Amniotic epithelial cell (primary cell): ENCODE measurements around the gene UBA1.

Experiments used
- DNase-seq: peaks from one replicate; pipeline ENCODE4 v3.0.0-alpha.2; 2010; ENCODE audit warnings: low read depth

UBA1 gene

DNA sequence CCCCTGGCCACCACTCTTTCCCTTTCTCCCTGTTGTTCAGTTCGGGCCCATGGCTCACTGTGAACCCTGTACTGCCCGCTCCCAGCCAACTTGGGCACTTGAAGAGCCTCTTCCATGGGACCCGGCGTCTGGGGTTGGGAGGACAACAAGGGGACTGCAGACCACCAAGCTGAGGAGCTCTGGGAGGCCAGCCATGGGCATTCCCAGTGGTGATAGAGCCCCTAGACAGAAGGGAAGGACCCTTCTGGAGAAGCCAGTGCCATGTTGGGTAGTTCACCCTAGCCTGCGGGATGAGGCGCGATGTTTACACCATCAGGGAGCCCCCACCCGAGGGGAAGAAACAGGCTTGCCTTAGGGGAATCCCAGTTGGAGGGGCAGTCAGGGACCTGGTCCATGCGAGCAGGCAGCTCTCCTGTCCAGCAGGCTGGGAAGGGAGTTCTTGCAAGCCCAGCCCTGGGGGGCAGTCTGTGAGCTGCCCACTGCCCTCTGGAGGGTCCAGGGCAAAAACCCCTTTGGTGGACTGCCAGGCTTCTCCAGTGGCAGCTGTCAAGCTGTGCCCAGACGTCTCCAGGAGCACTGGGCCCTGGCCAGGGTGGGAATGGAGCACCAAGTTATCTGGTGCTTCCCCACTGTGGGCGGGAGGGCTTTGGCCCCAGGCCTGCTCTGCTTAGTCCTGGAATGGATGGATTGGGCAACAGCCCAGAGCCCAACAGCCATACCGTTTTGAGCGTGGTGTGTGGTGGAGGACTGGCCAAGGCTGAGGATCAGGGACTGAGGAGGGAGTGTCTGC is 23.7 kb upstream of the UBA1 start:
- peak; percentile 82 for DNase-seq

DNA sequence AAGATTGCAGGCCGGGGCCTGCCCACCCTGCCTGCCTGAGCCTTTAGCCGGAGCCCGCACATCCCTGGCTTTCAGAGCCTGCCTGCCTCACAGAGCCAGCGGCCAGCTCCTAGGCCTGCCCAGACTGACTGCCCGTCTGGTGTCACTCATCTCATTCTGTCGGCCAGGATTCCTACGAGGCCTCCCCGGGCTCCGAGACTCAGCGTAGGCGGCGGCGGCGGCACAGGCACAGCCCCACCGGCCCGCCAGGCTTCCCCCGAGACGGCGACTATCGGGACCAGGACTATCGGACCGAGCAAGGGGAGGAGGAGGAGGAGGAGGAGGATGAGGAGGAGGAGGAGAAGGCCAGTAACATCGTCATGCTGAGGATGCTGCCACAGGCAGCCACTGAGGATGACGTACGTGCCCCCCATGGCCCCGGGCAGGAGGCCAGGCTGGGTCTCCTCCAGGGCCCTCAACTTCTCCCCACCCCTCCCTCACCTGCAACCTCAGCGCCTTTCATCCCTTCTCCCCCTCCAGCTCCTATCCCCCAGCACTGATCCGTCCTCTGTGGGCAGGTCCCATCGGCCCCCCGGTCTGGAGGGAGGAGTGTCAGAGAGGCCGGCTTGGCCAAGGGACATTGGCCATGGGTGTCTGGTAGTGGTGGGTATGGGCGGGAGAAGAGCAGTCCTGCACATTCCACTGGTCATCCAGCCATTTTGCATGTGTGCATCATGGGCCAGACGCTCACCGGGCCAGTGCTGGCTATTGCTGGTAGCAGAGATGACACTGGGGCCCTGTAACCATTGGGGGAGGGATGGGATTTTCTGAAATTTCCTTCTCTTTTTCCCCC is 22.6 kb upstream of the UBA1 start:
- DNase-seq: no peak

DNA sequence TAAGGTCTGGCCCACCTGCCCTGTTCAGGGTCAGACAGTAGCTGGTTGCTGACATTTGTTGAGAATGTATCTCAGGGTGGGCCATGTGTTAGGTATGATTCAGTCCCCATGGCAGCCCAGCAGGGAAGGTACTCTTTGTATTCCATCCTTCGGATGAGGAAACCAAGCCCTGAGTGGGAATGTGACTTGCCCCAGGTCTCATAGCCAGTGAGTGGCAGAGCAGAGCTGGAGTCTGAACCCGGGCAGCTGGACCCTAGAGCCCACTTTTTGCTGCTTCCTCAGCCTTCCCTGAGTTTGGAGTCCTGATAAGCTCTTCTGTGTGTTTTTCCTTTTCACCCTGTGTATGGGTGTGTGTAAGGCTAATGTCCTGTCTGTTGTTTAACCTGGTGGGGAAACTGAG is 21.6 kb upstream of the UBA1 start:
- DNase-seq: no peak

DNA sequence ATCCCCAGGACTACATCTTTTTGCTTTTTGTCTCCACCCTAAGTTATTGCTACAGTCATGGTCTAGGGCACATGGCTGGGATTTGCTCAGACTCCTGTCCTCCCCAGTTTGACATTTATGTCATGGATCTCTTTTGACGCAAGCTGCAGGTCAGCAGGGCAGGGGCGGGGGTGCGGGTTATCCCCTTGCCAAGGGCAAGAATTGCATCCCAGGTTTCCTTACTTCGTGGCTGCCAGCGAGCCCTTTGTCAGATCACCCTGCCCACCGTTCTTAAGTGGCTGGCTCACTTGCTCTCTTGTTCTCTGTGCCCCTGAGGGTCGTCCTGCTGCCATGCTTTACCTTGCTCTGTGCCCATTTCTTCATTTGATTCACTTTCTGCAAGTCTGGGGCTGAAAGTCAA is 21.1 kb upstream of the UBA1 start:
- DNase-seq: no peak

DNA sequence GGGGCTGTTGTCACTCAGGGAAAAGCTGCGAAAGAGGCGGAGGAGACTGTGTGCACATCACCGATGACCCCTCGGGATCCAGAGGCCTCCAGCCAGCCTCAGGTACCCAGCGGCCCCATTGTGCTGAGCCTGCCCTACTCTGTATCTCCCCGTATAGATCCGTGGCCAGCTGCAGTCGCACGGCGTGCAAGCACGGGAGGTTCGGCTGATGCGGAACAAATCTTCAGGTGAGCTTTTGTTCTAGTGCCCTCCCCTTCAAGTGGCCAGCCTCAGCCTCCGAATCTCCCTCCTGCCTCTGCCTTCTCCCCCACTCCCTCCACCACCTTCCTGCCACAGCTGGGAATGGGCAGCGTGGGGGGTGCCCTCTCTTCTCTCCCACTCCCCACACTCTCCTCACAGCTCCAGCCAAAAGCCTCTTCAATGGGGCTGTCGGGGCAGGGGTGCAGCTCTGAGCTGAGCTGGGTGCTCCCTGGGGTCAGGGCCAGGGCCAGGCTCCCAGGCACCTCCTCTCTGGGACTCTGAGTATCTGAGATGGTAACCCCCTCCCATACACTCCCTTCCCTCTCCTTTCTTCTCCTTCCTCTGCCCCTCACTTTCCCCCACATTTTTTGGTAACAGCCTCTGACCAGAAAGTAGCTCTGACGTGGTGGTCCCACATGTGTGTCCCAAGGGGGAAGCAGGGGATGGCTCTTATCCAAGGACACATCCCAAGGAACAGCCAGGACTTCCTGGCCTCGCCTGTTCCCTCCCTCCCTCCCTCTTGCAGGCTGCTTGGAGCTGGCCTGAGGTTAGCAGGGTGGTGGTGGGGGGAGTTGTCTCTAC is 20.4 kb upstream of the UBA1 start:
- no peak for DNase-seq

DNA sequence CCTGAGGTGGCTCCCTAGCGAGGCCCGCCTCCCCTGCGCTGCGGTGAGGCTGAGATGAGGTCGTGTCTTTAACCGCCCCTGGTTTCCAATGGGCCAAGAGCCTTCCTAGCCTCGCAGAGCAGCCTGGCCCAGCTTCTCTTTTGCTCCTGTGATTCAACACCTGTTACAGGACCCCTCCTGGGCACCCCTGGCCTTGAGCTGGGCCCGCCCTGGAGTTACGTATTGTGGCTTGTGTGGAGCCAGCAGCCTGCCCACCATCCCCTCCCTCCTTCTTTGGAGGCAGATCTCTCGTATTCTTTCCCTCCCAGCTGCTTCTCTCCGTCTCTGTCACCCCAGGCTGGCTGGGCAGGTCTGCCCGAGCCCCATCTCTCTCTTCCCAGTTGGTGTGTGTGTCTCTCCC is 19.3 kb upstream of the UBA1 start:
- no peak for DNase-seq

DNA sequence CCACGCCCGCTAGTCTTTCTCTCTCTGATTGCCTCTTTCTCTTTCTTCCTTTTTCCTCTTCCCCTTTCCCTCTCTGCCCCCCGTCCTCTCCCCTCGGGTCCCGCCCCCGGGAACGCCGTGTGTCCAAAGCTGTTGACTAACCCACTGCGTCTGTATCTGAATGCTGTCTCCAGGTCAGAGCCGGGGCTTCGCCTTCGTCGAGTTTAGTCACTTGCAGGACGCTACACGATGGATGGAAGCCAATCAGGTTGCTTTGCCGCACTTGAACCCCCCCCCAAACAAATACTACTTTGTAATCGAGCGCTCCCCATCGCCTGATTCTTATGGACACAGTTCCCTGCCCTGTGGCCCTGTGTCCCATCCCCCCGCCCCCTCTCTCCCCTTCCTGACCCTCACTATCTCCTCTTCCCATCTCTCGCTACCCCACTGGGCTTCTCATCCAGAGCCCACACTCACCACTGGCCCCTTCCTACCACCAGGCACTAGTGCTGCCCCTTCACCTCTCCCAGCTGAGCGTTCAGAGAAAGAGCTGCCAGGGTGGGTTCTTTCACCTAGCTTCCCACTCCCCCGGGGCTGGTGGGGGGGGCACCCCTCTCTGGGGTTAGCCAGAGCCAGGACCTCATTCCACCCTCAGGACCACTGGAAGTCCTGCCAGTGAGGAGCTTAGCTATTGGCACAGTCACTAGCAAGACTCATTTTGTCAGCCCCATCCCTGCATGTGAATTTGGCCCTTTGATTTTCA is 18.6 kb upstream of the UBA1 start:
- no peak for DNase-seq

DNA sequence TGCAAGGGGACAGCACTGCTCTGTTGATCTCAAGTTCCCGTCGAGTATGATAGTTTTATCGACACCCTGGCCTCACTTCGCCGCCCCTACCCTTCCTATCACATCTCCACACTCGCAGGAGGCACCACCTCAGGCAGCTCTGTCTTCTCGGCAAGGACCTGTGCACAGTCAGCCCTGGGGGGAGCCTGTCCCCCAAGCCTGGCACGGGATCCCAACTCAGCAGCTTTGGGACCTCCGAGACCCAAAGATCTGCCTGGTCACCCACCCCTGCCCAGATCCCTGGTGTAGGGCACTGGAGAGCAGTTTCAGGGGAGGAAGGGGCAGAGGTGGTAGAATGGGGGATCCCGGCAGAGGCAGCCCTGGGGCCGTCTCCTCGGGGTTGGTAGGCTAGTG is 18.0 kb upstream of the UBA1 start:
- DNase-seq: no peak

DNA sequence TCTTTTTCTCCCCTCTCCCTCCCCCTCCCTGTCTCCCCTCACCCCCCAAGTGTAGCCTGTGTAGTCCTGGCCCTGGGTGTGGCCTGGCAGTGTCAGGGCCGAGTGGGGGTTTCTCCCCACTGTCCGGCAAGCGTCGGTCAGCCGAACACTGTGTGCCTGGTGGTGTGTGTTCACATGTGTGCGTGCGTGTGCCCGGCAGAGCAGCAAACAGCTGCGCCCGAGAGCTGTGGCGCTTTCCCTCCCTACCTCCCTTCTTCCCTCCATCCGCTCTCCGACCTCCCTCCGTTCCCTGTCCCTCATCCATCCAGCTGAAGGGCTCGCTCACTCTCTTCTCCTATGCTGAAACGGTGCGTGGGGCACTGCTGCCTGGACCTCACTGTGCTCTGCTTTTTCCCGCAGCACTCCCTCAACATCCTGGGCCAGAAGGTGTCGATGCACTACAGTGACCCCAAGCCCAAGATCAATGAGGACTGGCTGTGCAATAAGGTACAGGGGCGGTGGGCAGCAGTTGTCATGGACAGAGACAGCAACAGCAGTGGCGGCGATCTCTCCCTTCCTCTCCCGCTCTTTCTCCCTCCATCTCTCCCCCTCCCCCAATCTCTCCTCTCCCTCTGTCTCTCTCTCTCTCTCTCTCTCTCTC is 17.4 kb upstream of the UBA1 start:
- DNase-seq: no peak

DNA sequence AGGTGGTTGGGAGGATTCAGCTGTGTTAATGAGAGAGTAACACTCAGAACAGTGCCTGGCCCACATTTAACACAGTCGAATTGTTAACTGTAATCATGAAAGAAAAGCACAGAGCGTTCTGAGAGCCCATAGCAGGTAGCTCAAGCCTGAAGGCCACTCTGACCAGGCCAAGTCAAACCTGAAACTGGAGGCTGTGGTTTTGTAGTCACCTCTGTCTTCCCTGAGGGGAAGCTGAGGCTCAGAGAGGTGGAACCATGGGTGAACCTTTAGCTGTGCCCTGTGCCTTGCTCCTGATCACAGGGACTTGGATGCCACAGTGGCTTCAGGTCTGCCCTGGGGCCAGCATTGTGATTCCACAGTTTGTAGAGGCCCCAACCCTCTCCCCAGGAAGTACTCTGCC is 16.6 kb upstream of the UBA1 start:
- DNase-seq: no peak

DNA sequence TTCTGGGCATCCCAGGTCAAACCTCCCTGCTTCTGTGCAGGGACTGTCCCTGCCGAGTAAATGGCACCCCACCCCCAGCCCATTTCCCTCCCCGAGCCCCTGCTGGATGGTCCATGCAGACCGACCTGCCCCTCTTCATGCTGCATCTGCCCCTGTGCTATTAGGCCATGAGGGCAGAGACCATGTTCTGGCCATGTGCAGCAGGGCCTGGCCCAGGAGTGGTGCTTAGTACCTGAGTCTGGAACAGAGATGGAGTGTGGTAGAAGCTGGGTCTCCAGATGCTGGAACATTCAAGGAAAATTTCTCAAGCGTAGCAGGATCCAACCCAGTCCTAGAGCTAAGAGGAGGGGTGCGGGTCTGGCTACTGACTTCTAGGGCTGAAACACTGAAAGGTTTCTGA is 15.3 kb upstream of the UBA1 start:
- no peak for DNase-seq

DNA sequence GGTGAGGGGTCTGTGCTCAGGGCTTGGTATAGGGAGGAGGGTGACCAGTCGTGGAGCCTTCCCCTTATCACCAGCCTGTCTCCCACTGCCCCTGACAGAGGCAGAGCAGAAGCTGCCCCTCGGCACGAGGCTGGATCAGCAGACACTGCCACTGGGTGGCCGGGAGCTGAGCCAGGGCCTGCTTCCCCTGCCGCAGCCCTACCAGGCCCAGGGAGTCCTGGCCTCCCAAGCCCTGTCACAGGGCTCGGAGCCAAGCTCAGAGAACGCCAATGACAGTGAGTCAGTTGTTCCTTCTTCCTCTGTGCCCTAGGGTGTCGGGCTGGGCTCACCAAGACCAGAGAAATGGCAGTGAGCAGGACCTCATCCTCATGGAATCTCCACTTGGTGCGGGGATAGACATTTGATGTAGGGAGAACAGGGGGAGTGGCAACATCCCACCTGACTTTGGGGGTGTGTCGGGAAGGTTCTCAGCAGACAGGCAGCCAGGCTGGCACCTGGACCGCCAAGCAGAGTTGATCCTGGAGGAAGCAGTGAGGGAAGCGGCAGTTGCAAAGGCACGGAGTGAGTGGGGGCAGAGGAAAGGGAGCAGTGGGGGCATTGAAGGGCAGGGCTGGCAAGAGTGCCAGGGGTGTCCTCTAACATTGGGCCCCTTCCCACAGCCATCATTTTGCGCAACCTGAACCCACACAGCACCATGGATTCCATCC is 14.3 kb upstream of the UBA1 start:
- no peak for DNase-seq

DNA sequence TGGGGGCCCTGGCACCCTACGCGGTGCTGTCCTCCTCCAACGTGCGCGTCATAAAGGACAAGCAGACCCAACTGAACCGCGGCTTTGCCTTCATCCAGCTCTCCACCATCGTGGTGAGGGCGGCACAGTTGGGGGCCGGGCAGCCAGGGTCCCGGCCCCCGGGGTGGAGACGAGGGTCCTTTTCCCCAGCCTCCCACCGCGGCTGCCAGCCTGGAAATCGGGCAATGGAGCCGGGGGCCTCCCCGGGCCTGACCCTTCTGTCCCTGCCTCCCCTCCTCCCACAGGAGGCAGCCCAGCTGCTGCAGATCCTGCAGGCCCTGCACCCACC is 13.7 kb upstream of the UBA1 start:
- no peak for DNase-seq

DNA sequence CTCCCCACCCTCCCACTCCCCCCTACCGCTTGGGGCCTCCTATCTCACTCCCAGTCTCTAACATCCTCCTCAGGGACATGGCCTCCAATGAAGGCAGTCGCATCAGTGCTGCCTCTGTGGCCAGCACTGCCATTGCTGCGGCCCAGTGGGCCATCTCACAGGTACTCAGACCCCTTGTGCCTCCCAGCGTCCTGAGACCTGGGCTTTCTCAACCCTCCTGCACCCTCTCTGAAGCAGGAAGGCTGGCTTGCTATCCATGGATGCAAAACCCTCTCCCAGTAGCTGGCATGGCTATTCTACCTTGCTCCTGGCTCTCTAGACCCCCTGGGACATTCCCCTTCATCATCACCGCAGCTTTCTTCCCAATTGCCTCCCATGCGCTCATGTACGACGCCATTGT is 13.3 kb upstream of the UBA1 start:
- no peak for DNase-seq

DNA sequence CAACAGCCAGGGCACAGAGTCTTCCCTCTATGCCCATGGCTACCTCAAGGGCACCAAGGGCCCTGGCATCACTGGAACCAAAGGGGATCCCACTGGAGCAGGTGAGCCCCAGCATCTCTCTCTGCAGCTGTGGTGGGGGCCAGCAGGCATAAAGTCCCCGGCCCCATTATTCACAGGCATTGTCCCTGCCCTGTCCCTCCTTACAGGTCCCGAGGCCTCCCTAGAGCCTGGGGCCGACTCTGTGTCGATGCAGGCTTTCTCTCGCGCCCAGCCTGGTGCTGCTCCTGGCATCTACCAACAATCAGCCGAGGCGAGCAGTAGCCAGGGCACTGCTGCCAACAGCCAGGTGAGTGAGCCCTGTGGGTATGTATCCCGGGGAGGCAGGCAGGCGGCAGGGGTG is 12.3 kb upstream of the UBA1 start:
- no peak for DNase-seq

DNA sequence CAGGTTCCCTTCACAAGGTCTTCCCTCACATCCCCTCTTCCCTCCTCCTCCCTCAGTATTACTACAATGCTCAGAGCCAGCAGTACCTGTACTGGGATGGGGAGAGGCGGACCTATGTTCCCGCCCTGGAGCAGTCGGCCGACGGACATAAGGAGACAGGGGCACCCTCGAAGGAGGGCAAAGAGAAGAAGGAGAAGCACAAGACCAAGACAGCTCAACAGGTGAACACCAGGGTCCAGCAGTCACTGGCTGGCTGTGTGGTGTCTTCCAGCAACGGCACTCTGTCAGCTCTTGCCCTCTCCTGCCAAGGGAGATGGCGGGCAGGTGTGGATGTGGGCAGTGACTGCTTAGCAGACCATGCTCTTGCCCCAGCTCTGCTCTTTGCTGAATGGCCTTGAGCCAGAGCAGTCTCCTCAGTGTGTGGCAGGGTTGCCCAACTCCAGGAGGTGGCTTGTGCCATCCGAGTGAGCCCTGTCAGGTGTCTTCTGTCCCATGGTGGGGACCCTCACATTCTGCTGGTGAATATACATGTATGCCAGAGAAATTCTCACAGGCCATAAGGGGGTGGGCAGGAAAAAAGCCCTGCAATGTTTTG is 11.4 kb upstream of the UBA1 start:
- DNase-seq: no peak

DNA sequence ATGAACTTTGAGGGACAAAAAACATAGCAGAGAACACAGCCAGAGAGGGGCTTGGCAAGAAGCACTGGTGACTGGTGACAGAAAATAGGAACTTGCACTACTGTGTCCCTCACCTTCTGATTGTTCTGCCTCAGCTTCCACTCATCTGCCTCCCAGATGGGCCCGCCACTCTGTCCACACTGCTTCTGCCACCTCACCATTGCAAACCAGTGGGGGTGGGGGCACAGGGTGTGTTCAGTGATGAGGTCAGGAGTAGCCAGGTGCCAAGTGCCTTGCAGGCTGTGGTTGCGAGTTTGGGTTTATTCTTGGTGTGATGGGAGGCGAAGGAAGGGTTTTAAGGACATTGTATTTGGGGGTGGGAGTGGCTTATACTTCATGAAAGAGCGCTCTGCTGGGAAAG is 9.1 kb upstream of the UBA1 start:
- no peak for DNase-seq

DNA sequence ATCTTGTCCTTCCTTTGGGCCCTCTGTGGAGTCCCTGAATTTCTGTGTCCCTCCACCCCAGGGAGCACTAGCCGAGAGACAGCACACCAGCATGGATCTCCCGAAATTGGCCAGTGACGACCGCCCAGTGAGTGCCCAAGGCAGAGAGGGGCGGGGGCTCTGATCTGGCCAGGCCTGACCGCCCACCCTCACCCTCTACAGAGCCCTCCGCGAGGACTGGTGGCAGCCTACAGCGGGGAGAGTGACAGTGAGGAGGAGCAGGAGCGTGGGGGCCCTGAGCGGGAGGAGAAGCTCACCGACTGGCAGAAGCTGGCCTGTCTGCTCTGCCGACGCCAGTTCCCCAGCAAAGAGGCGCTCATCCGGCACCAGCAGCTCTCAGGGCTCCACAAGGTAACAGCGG is 8.4 kb upstream of the UBA1 start:
- no peak for DNase-seq

DNA sequence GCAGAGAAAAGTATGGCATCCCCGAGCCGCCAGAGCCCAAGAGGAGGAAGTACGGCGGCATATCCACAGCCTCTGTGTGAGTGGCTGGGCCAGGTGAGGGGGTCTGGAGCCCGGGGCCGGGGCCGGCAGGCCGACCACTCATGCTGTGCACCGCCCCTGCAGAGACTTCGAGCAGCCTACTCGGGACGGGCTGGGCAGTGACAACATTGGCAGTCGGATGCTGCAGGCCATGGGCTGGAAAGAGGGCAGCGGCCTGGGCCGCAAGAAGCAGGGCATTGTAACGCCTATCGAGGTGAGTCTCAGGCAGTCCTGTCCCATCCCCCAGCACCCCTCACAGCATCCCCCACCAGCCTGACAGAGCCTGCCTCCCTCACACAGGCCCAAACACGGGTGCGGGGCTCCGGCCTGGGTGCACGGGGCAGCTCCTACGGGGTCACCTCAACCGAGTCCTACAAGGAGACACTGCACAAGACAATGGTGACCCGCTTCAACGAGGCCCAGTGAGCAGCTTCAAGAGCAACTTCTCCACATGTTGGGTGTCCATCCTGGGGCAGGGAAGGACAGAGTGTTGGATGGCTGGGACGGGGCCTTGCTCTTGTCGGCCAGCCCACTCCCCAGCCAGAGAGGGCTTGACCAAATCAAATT is 7.4 kb upstream of the UBA1 start:
- DNase-seq: no peak

DNA sequence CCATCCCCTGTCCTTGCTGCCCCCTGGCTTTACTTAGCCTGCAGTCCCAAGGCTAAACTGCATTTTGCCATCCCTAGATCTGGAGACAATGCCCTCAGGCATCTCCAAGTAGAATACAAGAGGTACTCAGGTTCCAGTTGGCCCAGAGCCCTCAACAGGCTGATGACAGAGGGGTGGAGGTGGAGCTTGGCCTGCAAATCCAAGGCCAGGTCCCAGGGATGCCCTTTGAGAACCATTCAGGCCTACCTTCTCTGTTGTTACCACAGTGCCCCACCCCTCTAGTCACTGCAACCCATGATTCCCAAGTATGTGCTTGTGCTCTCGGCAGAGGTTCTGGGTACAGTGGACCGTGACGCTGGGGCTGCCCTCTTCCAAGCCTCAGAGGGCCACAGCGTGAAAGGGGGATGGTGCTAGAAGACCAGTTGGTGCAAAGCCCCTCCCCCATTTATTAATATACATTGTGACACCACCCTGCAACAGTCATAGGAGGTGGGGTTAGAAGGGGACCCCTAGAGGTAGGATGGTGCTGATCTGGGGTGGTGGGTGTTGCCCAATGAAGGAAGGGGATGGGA is 6.4 kb upstream of the UBA1 start:
- no peak for DNase-seq
